Left ventricle myocardium superior (tissue), 1 donor: ENCODE results near the gene VPS39. TPM values are rescaled to one million over a fixed set of nuclear protein-coding genes. Genes with fewer than 3 reads are reported as not detected.

Experiments used
- ATAC-seq: fragments of 200-7000 bp; cut with Tn5 transposase; one replicate; pipeline ENCODE4 v1.9.1; 2020; ENCODE audit warnings: mild to moderate bottlenecking, moderate library complexity
- DNase-seq: peaks from one replicate; pipeline ENCODE4 v3.0.0-alpha.2; 2020
- intact Hi-C: fragments of 100-400 bp; cut with micrococcal nuclease; formaldehyde crosslinking; loops from one replicate; pipeline ENCODE4 v1.11.0; 2022
- total RNA-seq: library from RNA; stranded (reverse); fragmentation: NEBNext Ultra II Directional; extraction: Animal tissue kit (Norgen Biotek cat#: 25700); gene quantifications from one replicate; pipeline ENCODE4 v1.2.1, GENCODE V29; 2021
- donor health status: DM: no; HTN: yes; CAD: no; lungs with severe emphysema.

VPS39 gene
- total RNA-seq, 1 donor from 2014 or later: 45.3 TPM

GRCh38 chr15:42206406-42206805, 1.7 kb downstream of the VPS39 start:
- no peak for ATAC-seq
- intact Hi-C loops: no loop called here
- no peak for DNase-seq

GRCh38 chr15:42203891-42204290, 4.2 kb downstream of the VPS39 start:
- intact Hi-C loops: no loop called here
- ATAC-seq (no peak), DNase-seq (no peak)

- no peak for DNase-seq
- intact Hi-C loops: no loop called here
- ATAC-seq: no peak
These were observed 5.5 kb downstream of the VPS39 start for GRCh38 chr15:42202653-42203052.

- no peak for DNase-seq
- intact Hi-C loops: no loop called here
- ATAC-seq: no peak
These were observed 6.3 kb downstream of the VPS39 start for GRCh38 chr15:42201801-42202200.

- intact Hi-C loops: no loop called here
- no peak for DNase-seq
- no peak for ATAC-seq
These were observed 9.0 kb downstream of the VPS39 start for GRCh38 chr15:42199126-42199525.

- DNase-seq: no peak
- ATAC-seq: no peak
- intact Hi-C loops: no loop called here
These were observed 9.6 kb downstream of the VPS39 start for GRCh38 chr15:42198516-42198915.

- DNase-seq: no peak
- intact Hi-C loops: no loop called here
- ATAC-seq: no peak
These were observed 13.6 kb downstream of the VPS39 start for GRCh38 chr15:42194513-42194912.

- no peak for ATAC-seq
- DNase-seq: no peak
- intact Hi-C loops: no loop called here
These were observed 14.7 kb downstream of the VPS39 start for GRCh38 chr15:42193383-42193782.

- intact Hi-C loops: no loop called here
- ATAC-seq (no peak), DNase-seq (no peak)
These were observed 16.3 kb downstream of the VPS39 start for GRCh38 chr15:42191610-42192346.

GRCh38 chr15:42190370-42190769, 17.7 kb downstream of the VPS39 start:
- intact Hi-C loops: no loop called here
- ATAC-seq (no peak), DNase-seq (no peak)

- no peak for DNase-seq
- intact Hi-C loops: no loop called here
- no peak for ATAC-seq
These were observed 22.3 kb downstream of the VPS39 start for GRCh38 chr15:42185801-42186200.

GRCh38 chr15:42184736-42185135, 23.4 kb downstream of the VPS39 start:
- DNase-seq (no peak), ATAC-seq (no peak)
- intact Hi-C loops: no loop called here

- DNase-seq (no peak), ATAC-seq (peak; percentile 68)
- intact Hi-C loops: no loop called here
These were observed 23.8 kb downstream of the VPS39 start for GRCh38 chr15:42184296-42184695.

- DNase-seq: no peak
- ATAC-seq: peak; percentile 28
- intact Hi-C loops: no loop called here
These were observed 25.1 kb downstream of the VPS39 start for GRCh38 chr15:42182961-42183360.

GRCh38 chr15:42182328-42182886, 25.7 kb downstream of the VPS39 start:
- intact Hi-C loops: no loop called here
- no peak for ATAC-seq

GRCh38 chr15:42178056-42178455, 30.0 kb downstream of the VPS39 start:
- intact Hi-C loops: no loop called here
- no peak for ATAC-seq
- DNase-seq: no peak

More at GRCh38 chr15:42182328-42182886, 25.7 kb downstream of the VPS39 start:
- no peak for DNase-seq

- peak; percentile 37 for ATAC-seq
- no peak for DNase-seq
- intact Hi-C loops: no loop called here
These were observed 32.4 kb downstream of the VPS39 start for GRCh38 chr15:42175671-42176070.

GRCh38 chr15:42172475-42172874, 35.6 kb downstream of the VPS39 start:
- ATAC-seq: no peak

GRCh38 chr15:42171795-42172194, 36.3 kb downstream of the VPS39 start:
- DNase-seq (no peak), ATAC-seq (no peak)
- intact Hi-C loops: no loop called here

More at GRCh38 chr15:42172475-42172874, 35.6 kb downstream of the VPS39 start:
- intact Hi-C loops: no loop called here
- DNase-seq: no peak

- peak; percentile 57 for ATAC-seq
These were observed 37.0 kb downstream of the VPS39 start for GRCh38 chr15:42171122-42171521.

More at GRCh38 chr15:42171122-42171521, 37.0 kb downstream of the VPS39 start:
- no peak for DNase-seq
- intact Hi-C loops: no loop called here
